Esophagus muscularis mucosa (tissue), 4 donors: ENCODE data around the gene RANBP3. TPM values are rescaled to one million over a fixed set of nuclear protein-coding genes. Genes with fewer than 3 reads are reported as not detected.

Source experiments
- DNase-seq: peaks from one replicate; pipeline ENCODE4 v3.0.0-alpha.2; 2017; ENCODE audit errors: extremely low spot score
- H3K27ac ChIP-seq, 4 donors: fragments of 200-600 bp; sonication (generic); replicated peaks in 1 of 4; 1 replicate in 3 of 4; 2 replicates in 1 of 4; pipeline ENCODE4 v1.5.1; 2016 to 2019; ENCODE audit warnings: mild to moderate bottlenecking in 1 of 4
- H3K27me3 ChIP-seq, 4 donors: fragments of 200-600 bp; sonication (generic); one replicate each; pipeline versions ENCODE4 v1.5.1 to v1.6.0; 2016 to 2019
- H3K36me3 ChIP-seq, 4 donors: fragments of 200-600 bp; sonication (generic); one replicate each; pipeline ENCODE4 v1.5.1; 2016 to 2019
- H3K4me1 ChIP-seq, 4 donors: fragments of 200-600 bp; sonication (generic); one replicate each; pipeline ENCODE4 v1.5.1; 2016 to 2019
- H3K4me3 ChIP-seq, 4 donors: fragments of 200-600 bp; sonication (generic); 1 replicate in 2 of 4; 2 replicates in 2 of 4; pipeline ENCODE4 v1.5.1; 2016 to 2019; ENCODE audit warnings: mild to moderate bottlenecking in 4 of 4, moderate library complexity in 1 of 4
- H3K9me3 ChIP-seq, 4 donors: fragments of 200-600 bp; sonication (generic); 1 replicate in 3 of 4; 2 replicates in 1 of 4; pipeline ENCODE4 v1.5.1; 2016 to 2019
- CTCF ChIP-seq, 3 experiments: fragments of 200-600 bp in 2 of 3; fragments of 450-650 bp in 1 of 3; sonication (generic) in 2 of 3; IDR thresholded peaks; one replicate each; pipeline ENCODE4 v1.5.1; 2017 to 2019; ENCODE audit warnings: antibody characterized with exemption in 3 of 3, mild to moderate bottlenecking in 2 of 3, moderate library complexity in 1 of 3
- EP300 ChIP-seq: sonication (generic); formaldehyde crosslinking; IDR thresholded peaks from one replicate; pipeline ENCODE4 v1.6.1; 2017; ENCODE audit warnings: antibody characterized with exemption
- POLR2A ChIP-seq: fragments of 450-650 bp; IDR thresholded peaks from one replicate; pipeline ENCODE4 v1.6.1; 2017; ENCODE audit warnings: antibody characterized with exemption, moderate library complexity, mild to moderate bottlenecking, low read depth
- POLR2AphosphoS5 ChIP-seq, 2 donors: sonication (generic); formaldehyde crosslinking; IDR thresholded peaks; one replicate each; pipeline ENCODE4 v1.6.1; 2017; ENCODE audit warnings: antibody characterized with exemption in 2 of 2
- WGBS: methylation state at CpG from one replicate; pipeline ENCODE4 v1.1.5; 2018; 5-methylcytosine and 5-hydroxymethylcytosine counted together
- intact Hi-C: fragments of 100-400 bp; cut with DNase I; formaldehyde crosslinking; loops from one replicate; pipeline ENCODE4 v1.15.1; 2023
- total RNA-seq, 4 donors: library from RNA; depleted of rRNA; stranded (reverse); fragments of >200 nt; gene quantifications; one replicate each; pipeline versions ENCODE4 v1.1.0 to v1.2.1, GENCODE V29; 2016

Gene RANBP3
- total RNA-seq, 4 donors from 2014 or later: 92.2 to 127 (median 102) TPM

- Histone ChIP-seq H3K4me3 (no peak overlapping the region), H3K36me3 (peaks cover 24 to 57% (median 36%) of the 10 kb centered on the region in 4 donors), H3K27me3 (peaks cover 0 to 4% (median 0%) of the 10 kb centered on the region in 4 donors), H3K27ac (no peak overlapping the region), H3K4me1 (peaks cover 24 to 43% (median 25%) of the 10 kb centered on the region in 4 donors), H3K9me3 (no peaks in the 10 kb centered on the region)
- no peak for DNase-seq
- TF ChIP-seq POLR2A (no peak), EP300 (no peak)
- intact Hi-C loops: no loop called here
- 88% methylated on average over 7 of the region's 8 CpGs for WGBS
These were observed 82.0 kb downstream of the RANBP3 start for GRCh38 chr19:5895890-5896289.

- DNase-seq: no peak
- no peak for TF ChIP-seq POLR2AphosphoS5 (IDR thresholded peaks at IDR 0.05)
- TF ChIP-seq CTCF (IDR thresholded peaks at IDR 0.05): no peak
- no peak for TF ChIP-seq POLR2A
- no peak overlapping the region for H3K4me3 ChIP-seq
- H3K36me3 ChIP-seq: peaks cover 24 to 53% (median 35%) of the 10 kb centered on the region in 4 donors
- H3K9me3 ChIP-seq: no peaks in the 10 kb centered on the region
- peaks cover 24 to 43% (median 27%) of the 10 kb centered on the region in 4 donors for H3K4me1 ChIP-seq
- H3K27me3 ChIP-seq: peaks cover 0 to 4% (median 0%) of the 10 kb centered on the region in 4 donors
- 68% methylated on average over 7 of the region's 15 CpGs for WGBS
- no peak overlapping the region for H3K27ac ChIP-seq
- intact Hi-C loops: no loop called here
These were observed 82.5 kb downstream of the RANBP3 start for GRCh38 chr19:5895409-5895808.

GRCh38 chr19:5894704-5895349, 83.1 kb downstream of the RANBP3 start:
- H3K27ac ChIP-seq: no peak overlapping the region
- peaks cover 0 to 4% (median 0%) of the 10 kb centered on the region in 4 donors for H3K27me3 ChIP-seq
- no peak for TF ChIP-seq CTCF (IDR thresholded peaks at IDR 0.05)
- no peak for TF ChIP-seq POLR2AphosphoS5 (IDR thresholded peaks at IDR 0.05)
- no peak for TF ChIP-seq POLR2A
- TF ChIP-seq EP300: no peak
- peaks cover 24 to 45% (median 32%) of the 10 kb centered on the region in 4 donors for H3K4me1 ChIP-seq
- no peak for DNase-seq
- intact Hi-C loops: loop anchor here (5.0 kb wide), 1 partner anchor 68 kb away; no protein-coding TSS in a partner anchor
- WGBS: 68% methylated on average over 9 of the region's 28 CpGs
- no peak overlapping the region for H3K4me3 ChIP-seq
- H3K36me3 ChIP-seq: peaks cover 24 to 48% (median 32%) of the 10 kb centered on the region in 4 donors
- H3K9me3 ChIP-seq: no peaks in the 10 kb centered on the region

GRCh38 chr19:5893907-5894703, 83.8 kb downstream of the RANBP3 start:
- H3K27ac ChIP-seq: peak overlapping the region in 1 of 4 donors; percentile 23
- no peaks in the 10 kb centered on the region for H3K9me3 ChIP-seq
- no peak for TF ChIP-seq CTCF (IDR thresholded peaks at IDR 0.05)
- TF ChIP-seq POLR2AphosphoS5 (IDR thresholded peaks at IDR 0.05): no peak
- TF ChIP-seq EP300: no peak
- no peak for TF ChIP-seq POLR2A
- DNase-seq: no peak
- H3K4me1 ChIP-seq: peaks cover 24 to 52% (median 40%) of the 10 kb centered on the region in 4 donors
- peaks cover 24 to 45% (median 31%) of the 10 kb centered on the region in 4 donors for H3K36me3 ChIP-seq
- no peak overlapping the region for H3K4me3 ChIP-seq
- intact Hi-C loops: loop anchor here (5.0 kb wide), 1 partner anchor 67 kb away; no protein-coding TSS in a partner anchor
- 68% methylated on average over 11 of the region's 28 CpGs for WGBS
- peaks cover 0 to 4% (median 0%) of the 10 kb centered on the region in 4 donors for H3K27me3 ChIP-seq
